Psoas muscle (tissue), 8 donors: ENCODE data around the gene ANKRD11. TPM values are rescaled to one million over a fixed set of nuclear protein-coding genes. Genes with fewer than 3 reads are reported as not detected.

Source experiments
- ATAC-seq, 4 donors: fragments of 200-7000 bp; cut with Tn5 transposase; one replicate each; pipeline ENCODE4 v1.9.1; 2020; ENCODE audit warnings: moderate library complexity in 3 of 4, mild to moderate bottlenecking in 2 of 4
- DNase-seq, 2 donors: peaks; one replicate each; pipeline ENCODE4 v3.0.0-alpha.2; 2020
- H3K27ac ChIP-seq: fragments of 200-600 bp; one replicate; pipeline ENCODE4 v1.8.0; 2022
- H3K27me3 ChIP-seq, 3 donors: fragments of 200-600 bp in 1 of 3; one replicate each; pipeline versions ENCODE4 v1.6.1 to v1.8.0; 2013 to 2022; ENCODE audit warnings: low read length in 2 of 3, mild to moderate bottlenecking in 2 of 3, moderate library complexity in 1 of 3; ENCODE audit not compliant: insufficient read depth in 3 of 3
- H3K36me3 ChIP-seq, 2 donors: fragments of 200-600 bp in 1 of 2; one replicate each; pipeline versions ENCODE4 v1.6.1 to v1.8.0; 2013 to 2022; ENCODE audit warnings: low read depth in 1 of 2, mild to moderate bottlenecking in 1 of 2, moderate library complexity in 1 of 2; ENCODE audit not compliant: insufficient read depth in 1 of 2
- H3K4me1 ChIP-seq: fragments of 200-600 bp; one replicate; pipeline ENCODE4 v1.8.0; 2022
- H3K4me3 ChIP-seq: fragments of 200-600 bp; one replicate; pipeline ENCODE4 v1.8.0; 2022; ENCODE audit warnings: mild to moderate bottlenecking
- H3K9me3 ChIP-seq: fragments of 200-600 bp; one replicate; pipeline ENCODE4 v1.8.0; 2022
- CTCF ChIP-seq: fragments of 200-600 bp; IDR thresholded peaks from one replicate; pipeline ENCODE4 v1.8.0; 2022; ENCODE audit warnings: antibody characterized with exemption
- WGBS, 3 donors: extraction: QIAGEN DNeasy Blood & Tissue Kit; methylation state at CpG; one replicate each; pipeline versions ENCODE4 v1.1.6 to v1.1.7; 2013; 5-methylcytosine and 5-hydroxymethylcytosine counted together
- intact Hi-C, 2 donors: fragments of 100-400 bp; cut with DNase I; formaldehyde crosslinking; loops; one replicate each; pipeline versions ENCODE4 v1.11.0 to v1.14.2; 2022
- polyA plus RNA-seq, 3 donors: library from polyadenylated mRNA; stranded (reverse); fragments of 200-250 nt; gene quantifications; one replicate each; pipeline ENCODE4 v1.2.3, GENCODE V29; 2013
- total RNA-seq, 4 donors: library from RNA; stranded (reverse); fragmentation: NEBNext Ultra II Directional in 2 of 4; extraction: Animal tissue kit (Norgen Biotek cat#: 25700) in 2 of 4; gene quantifications; one replicate each; pipeline versions ENCODE4 v1.2.1 to v1.2.4, GENCODE V29; 2021 to 2023
- donor health status: healthy with polysubstance abuse.
- donor health status: DM: no; HTN: no; CAD: no; lungs with moderate emphysema.
- donor health status: Bipolar disorder and iron deficiency.
- donor health status: healthy.
- donor health status: DM: yes; HTN: yes; CAD: no.
- donor health status: DM: no; HTN: no; CAD: no.
- donor health status: DM: no; HTN: no; CAD: no.
- donor health status: DM: yes; HTN: yes; CAD: no.

Gene ANKRD11
- total and polyA plus RNA-seq, 7 donors, result 22.3 to 72.8 (median 57.2) TPM

DNA sequence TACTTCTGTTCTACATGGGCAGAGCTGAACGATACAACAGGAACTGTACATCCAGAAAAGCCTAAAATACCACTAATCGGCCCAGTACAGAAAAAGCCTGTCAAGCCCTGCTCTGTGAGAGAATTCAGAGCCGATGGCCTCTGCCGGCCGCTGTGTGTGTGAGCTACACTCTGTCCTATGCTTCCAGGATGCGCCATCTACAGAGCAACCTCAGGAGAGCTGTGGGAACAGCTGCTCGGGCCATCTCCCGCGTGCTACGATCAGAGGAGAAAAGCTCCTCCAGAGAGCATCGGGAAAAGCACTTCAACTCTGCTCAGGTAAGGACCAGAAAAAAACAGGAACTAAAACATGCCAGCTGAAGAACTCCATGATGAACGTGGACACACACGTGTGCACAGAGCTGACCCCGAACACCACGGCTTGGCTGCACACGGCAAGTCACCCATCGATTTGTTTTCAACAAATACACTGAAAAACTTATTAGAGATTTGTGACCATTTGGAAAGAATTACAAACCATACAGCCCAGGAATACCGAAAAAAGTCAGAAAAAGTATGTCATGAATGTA is 115.9 kb downstream of the ANKRD11 start:
- no peak overlapping the region for H3K4me3 ChIP-seq
- H3K27ac ChIP-seq, result peak overlapping the region; percentile 64
- WGBS, 3 donors, result 32 to 49% (median 36%) methylated on average over 18 of the region's 18 CpGs
- peak; percentile 57 to 71 (median 68) for ATAC-seq
- no peaks in the 10 kb centered on the region for H3K27me3 ChIP-seq
- no peaks in the 10 kb centered on the region for H3K9me3 ChIP-seq
- intact Hi-C loops, result no loop called here
- H3K36me3 ChIP-seq, result no peaks in the 10 kb centered on the region
- no peak for DNase-seq
- peaks cover 83% of the 10 kb centered on the region for H3K4me1 ChIP-seq
- no peak for TF ChIP-seq CTCF

GRCh38 chr16:89373355-89374110 is 116.8 kb downstream of the ANKRD11 start:
- Histone ChIP-seq H3K27ac (peak overlapping the region; percentile 65), H3K4me3 (no peak overlapping the region), H3K4me1 (peaks cover 83% of the 10 kb centered on the region), H3K9me3 (no peaks in the 10 kb centered on the region), H3K36me3 (no peaks in the 10 kb centered on the region), H3K27me3 (no peaks in the 10 kb centered on the region)
- intact Hi-C loops, result no loop called here
- peak; percentile 51 to 77 for DNase-seq
- TF ChIP-seq CTCF, result no peak
- 66 to 74% (median 66%) methylated on average over 32 of the region's 32 CpGs for WGBS, 3 donors
- ATAC-seq, result peak; percentile 71 to 81 (median 76)

DNA sequence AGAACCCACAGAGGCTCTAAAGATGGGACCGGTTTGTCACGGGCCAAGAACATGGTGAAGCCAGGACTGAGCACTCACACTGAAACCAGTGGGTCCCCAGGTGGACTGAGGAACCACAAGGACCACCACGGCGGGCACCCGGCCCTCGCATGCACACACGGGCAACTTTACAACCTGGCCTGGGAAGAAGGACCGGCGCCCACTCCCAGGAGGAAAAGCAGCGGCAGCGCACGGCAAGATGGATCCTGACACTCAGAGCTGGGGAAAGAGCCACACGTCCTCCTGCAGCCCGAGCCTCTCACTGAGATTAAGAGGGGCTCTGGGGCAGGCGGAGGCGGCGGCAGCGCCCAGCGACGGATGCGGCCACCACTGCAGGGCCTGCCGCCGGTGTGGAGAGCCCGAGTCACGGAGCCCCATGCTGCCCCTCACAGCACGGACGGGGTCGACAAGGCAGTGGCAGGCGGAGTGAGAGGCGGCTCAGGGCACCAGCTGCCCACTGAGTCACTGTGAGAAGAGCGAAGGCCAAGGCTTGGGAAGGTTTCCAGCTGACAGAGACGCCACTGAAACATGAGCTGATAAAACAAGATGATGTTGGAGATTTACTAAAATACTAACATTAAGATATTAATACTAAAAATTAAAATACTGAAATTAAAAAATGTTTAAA is 118.3 kb downstream of the ANKRD11 start:
- H3K4me3 ChIP-seq, result no peak overlapping the region
- H3K27me3 ChIP-seq, result no peaks in the 10 kb centered on the region
- peak overlapping the region; percentile 65 for H3K27ac ChIP-seq
- ATAC-seq (peak; percentile 39 to 73 (median 52)), DNase-seq (peak in 1 of 2 donors; percentile 74)
- 83 to 87% (median 84%) methylated on average over 32 of the region's 32 CpGs for WGBS, 3 donors
- no peaks in the 10 kb centered on the region for H3K9me3 ChIP-seq
- no peak for TF ChIP-seq CTCF
- peaks cover 84% of the 10 kb centered on the region for H3K4me1 ChIP-seq
- no peaks in the 10 kb centered on the region for H3K36me3 ChIP-seq
- intact Hi-C loops, result no loop called here

DNA sequence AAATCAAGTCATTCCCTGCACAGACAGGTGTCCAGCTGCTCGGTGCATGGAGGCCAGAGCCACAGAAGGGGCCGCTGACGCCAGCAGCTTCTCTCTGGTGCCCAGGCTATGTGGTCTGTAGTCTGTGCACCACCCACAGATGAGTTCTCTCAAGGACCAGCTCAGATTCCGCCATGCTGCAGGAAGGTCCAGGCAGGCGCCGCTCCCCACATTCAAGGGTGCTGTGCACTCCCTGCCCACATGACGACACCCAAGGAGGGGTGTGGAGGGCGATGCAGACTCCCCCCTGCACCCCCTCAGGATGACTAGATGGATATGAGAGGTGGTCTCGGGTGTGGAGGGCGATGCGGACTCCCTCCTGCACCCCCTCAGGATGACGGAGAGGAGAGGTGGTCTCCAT is 119.0 kb downstream of the ANKRD11 start:
- TF ChIP-seq CTCF, result no peak
- ATAC-seq (no peak), DNase-seq (no peak)
- intact Hi-C loops, result no loop called here
- Histone ChIP-seq H3K27me3 (no peaks in the 10 kb centered on the region), H3K27ac (peak overlapping the region; percentile 65), H3K9me3 (no peaks in the 10 kb centered on the region), H3K36me3 (no peaks in the 10 kb centered on the region), H3K4me1 (peaks cover 82% of the 10 kb centered on the region), H3K4me3 (no peak overlapping the region)
- 93 to 97% (median 95%) methylated on average over 12 of the region's 12 CpGs for WGBS, 3 donors
